Measurements from ENCODE around the gene HMX1. TPM values are rescaled to one million over a fixed set of nuclear protein-coding genes. Genes with fewer than 3 reads are reported as not detected.

The HMX1 gene
- total RNA-seq, 1 donor from 2014 or later, result not detected

DNA sequence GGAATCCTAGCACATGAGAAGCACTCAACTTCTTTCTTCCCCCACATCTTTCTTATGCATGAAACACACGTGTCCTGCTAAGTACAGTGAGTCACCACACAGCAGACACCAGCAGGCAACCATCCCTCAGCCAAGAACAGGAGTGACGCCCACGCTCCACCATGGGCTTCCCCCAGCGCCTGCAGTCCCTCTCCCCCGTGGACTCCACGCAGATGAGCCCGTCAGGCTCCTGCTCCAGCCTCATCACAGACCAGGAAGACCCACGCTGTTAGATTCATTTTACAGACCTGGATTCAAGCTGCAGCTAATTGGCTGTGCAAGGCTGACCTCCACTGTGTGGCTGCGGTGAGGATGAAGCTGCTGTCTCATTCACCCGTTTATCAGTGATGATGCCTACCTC is 16.7 kb downstream of the HMX1 start:
- no peak for ATAC-seq

DNA sequence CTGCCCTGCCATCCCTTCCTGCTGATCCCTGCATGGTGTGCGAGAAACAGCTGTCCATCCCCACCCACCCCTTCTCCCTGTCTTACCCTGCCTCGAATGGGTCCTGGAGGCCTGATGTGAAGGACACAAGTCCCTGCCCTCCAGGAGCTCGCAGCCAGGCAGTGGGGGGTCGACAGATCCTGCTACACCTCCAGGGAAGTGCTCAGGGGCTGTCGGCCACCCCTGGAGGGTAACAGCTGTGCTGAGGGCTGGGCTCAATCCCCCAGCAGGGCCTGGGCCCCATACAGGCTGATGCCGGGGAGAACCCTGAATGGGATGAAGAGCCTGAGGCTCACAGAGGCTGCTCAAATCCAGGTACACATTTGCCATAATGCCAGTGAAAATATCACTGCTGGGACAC is 17.6 kb downstream of the HMX1 start:
- ATAC-seq, result no peak

DNA sequence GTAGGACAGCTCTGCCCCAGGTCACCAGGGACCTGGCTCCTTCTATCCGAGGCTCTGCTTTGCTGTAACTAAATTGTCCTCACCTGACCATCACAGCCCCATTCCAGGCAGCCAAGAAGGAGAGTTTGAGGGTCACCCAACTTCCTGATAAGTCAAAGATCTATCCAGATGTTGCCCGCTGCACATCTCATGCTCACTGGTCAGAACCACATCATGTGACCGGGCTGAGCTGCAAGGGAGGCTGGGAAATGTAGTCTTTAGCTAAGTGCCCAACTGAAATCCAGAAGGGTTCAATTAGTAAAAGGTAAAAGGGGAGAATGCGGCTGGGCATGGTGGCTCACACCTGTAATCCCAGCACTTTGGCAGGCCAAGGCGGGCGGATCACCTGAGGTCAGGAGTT is 18.4 kb downstream of the HMX1 start:
- no peak for ATAC-seq

DNA sequence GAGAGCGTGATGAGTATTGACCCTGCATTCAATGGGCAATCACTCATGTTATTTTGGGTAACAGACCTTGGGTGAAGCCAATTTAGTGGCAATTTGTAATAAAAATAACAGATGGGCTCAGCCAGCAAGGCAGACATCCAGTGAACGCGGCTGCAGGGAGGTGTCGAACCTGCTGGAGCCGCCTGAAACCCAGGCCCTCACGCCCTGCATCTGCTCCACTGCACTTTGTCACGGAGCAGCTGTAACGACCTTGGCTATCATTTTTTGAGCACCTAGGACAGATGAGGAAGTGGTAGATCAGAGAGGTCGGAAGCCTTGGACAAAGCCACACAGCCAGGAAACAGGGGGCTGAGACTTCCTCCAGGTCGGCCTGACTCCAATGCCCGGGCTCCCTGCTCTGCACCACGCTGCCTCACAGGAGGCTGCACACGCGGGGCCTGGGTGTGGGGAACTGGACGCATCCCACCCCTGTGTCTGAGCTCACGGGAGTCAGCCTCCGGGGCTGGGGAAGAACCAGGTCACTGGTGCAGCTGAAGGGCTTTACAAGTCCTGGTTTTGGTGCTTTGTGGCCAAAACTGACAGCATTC is 19.4 kb downstream of the HMX1 start:
- no peak for ATAC-seq

DNA sequence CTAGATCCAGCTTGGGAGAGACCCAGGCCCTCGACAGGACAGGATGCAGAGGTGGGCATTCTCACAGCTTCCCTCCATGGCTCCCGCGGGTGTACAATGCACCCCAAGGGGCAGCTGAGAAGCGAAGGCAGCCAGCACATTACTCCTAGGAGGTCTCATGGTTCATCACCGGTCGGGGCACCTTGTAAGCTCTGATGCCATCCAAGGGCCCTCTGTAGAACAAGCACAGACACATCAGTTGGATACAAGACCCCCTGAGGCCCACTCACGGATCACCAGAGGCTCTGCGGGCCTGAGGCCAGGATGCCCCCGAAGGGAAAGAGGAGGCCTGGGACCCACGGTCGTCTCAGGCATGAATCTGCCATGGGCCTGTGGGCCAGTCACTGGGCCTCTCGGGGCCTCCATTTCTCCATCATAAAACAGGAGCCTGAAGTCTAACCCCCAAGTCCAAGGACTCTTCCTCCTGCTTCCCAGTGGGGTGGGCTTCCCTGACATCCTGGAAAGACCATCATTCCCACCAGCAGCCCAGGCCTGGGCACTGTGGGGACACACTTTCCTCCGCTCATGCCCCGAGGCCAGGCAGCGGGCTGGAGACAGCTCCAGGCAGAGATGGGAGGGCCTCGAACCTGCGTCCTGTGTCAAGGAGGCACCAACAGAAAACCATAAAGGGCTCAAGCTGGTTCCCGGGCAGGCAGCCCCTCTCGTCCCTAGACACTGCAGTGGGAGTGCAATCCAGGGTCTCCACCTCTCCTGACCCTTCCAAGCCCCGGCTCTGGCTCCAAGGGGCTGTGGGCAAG is 20.1 kb downstream of the HMX1 start:
- ATAC-seq, result no peak

DNA sequence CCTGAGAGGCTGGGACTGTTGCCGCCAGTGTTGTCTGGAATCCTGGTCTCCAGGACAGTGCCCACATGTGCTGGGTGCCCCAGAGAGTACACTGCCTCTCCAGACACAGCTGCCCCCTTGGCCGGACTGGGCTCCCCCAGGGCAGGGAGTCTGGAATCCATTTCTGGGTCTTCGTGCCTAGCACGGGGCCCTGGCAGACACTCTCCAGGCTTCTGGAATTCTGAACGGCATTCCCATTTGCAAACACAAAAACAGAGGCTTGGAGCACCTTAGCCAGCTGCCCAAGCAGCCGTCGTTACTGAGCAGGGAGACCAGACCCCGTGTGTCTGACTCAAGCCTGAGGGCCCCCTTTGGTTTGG is 20.8 kb downstream of the HMX1 start:
- ATAC-seq, result no peak

DNA sequence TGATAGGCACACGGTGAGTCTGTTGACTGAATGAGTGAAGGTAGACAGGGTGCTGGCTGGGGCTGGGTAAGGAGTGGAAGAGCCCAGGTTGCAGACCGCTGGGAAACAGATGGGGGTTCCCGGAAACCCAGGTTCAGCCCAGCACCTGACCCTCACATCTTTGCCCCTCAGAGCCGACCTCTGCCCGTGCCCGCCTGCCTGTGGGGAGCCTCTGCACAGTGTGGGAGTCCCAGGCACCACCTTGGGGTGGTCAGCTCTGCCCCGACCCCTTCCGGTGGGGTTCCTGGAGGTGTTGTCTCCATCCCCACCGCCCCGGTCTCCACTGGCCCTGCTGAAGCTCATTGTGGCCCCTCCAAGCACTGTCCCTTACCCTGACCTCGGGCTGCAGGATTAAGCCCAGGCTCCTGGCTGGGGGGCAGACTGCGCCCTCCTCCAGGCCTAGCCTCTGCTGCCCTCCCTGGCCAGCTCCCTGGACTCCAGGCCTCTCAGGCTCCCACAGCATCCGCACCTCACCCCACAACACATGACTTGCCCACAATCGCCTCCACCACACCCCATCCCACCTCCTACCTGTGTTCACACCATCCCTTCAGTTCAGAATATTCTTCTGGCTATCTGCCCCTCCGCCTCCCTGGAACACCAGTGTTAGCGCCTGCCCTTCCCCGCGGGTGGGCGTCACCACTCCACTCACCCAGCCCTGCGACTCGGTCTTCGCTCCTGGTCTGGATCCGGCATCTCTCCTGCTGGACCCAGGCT is 21.4 kb downstream of the HMX1 start:
- ATAC-seq, result no peak

DNA sequence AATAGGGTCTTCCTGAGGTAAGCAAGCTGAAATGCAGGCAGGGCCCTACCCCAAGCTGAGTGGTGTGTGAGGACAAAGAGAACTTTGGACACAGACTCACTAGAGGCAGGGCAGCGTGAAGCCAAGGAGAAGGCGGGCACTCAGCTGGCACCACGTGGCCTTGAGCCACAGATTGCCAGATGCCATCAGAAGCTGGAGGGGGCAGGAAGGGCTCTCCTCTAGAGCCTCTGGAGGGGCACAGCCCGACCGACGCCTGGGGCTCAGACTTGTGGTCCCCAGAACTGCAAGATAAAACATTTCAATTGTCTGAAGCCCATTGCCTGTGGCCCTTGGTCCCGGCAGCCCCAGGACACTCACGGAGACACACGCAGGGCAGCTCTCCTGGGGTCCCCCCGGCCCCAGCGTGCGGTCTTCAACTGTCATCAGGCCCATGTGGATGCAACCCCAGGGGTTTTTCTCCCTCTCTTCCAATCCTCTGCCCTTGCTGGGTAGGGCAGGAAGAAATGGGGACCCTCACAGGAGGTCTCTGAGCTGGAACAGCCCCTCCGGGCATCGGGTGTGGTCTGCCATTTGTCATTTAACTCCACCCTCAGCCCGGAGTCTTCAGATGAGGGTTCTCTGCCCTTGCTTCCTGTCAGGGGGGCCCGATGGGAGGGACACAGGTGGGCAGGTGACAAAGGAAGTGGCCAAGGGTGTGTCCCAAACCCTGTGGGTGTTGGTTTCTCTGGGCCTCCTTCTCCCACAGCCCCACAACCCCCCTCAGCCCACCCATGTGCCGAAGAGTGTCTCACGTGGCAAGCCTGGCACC is 22.2 kb downstream of the HMX1 start:
- ATAC-seq, result no peak

DNA sequence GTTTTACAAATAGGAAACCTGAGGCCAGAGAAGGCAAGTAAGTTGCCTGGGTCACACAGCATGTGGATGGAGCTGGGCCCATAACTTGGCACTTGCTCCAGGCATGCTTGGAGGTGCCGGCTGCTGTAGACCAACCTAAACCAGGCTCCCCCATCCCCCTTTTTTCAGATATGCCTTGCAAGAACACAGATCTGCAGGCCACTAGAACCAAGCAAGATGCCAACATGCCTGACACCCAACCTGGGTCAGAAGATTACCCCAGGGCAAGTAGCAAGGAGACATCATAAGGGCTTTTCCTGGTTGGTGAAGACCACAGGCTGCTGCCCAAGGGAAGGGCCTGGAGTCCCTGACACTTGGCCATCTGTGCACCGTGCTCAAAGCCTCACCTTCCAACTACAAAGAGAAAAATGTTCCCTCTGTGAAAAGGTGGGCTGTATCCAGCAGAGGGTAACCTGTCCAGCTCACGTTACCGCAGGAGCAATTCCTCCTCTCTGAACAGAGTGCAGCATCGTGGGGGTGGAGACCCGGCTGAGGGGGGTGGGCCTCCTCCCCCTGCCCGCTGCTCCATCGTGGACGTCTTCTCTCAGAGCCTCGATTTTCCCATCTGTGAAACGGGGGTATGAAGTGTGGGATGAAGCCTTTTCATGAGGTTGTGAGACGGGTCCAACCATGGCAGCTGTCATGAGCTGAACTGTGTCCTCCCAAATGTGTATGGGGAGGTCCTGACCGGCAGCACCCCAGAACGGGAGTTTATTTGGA is 23.0 kb downstream of the HMX1 start:
- no peak for ATAC-seq

DNA sequence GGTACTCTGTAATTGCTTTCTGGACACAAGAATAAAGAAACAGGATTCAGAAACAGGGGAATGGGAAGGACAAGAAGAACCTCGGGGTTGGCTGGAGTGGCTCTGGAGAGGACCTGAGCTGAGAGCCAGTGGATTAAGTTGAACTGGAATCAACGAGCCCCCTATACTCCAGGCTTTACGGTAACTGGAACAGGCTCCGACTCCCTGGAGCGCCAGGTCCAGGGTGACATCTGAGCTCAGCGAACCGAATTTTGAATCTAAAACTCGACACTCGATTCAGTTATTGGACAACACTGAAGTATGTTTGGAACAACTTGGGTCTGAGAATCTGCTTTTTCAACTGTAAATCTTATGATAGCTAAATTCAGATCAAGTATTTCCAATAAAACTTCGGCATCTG is 23.9 kb downstream of the HMX1 start:
- no peak for ATAC-seq

DNA sequence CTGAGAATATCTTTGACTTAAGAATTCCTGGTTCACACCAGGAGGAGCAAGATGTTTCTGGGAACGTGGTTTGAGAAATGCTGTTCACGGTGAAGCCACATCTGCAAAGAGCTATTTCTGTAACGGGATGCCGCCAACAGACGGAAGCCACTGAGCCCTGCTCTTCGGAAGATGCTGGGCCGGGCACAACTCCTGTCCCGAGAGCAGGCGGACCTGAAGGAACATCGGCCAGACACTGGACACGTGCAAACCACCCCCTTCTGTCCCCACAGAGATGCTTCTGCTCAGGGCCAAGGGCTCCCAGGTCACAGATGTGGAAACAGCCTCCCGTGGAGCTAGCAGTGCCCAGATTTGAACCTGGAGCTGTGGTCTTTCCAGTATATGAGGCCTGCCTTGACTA is 24.3 kb downstream of the HMX1 start:
- no peak for ATAC-seq

DNA sequence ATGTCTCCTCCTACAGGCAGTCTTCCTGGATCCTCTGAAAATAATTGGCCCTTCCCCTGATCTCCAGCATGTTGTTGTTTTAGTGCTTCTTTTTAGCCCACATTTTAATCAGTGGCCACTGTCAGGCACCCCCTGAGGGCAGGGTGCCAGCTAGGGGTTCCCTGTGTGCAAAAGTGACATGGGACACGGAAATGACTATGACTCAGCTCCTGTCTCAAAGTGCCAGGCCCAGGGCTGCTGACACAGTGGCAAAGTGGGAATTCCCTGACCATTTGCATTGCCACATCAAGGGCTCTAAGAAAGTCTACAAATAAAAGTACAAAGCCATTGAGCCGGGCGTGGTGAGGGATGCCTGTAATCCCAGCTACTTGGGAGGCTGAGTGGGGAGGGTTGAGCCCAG is 24.8 kb downstream of the HMX1 start:
- no peak for ATAC-seq

DNA sequence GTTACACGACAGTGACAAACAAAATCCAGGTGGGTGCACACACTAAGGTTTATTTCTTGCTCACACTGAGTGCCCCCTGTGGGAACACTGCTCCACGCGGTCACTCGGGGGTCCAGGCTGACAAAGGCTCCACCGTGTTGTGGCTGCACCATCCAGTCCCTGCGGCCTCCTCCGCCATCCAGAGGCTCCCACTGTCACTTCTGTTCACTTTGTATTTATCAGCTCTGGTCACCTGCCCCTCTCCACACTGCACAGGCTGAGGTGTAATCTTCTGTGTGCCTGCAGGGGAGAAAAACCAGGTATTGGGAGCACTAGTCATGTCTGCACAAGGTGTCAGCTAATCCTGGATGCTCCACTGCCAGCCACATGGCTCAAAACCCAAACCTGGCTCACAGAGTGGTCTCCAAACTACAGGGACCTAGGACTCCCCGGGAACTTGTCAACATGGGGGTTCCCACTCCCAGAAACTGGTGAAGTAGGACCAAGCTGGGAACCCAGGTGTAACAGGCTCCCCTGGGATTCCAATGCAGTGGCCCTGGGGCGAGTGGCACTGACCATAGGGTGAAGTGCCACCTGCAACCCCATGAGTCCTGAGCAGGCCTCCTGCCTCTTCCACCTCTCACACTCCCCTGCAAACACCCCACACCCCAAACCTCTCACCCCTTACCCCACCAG is 25.5 kb downstream of the HMX1 start:
- ATAC-seq, result no peak

DNA sequence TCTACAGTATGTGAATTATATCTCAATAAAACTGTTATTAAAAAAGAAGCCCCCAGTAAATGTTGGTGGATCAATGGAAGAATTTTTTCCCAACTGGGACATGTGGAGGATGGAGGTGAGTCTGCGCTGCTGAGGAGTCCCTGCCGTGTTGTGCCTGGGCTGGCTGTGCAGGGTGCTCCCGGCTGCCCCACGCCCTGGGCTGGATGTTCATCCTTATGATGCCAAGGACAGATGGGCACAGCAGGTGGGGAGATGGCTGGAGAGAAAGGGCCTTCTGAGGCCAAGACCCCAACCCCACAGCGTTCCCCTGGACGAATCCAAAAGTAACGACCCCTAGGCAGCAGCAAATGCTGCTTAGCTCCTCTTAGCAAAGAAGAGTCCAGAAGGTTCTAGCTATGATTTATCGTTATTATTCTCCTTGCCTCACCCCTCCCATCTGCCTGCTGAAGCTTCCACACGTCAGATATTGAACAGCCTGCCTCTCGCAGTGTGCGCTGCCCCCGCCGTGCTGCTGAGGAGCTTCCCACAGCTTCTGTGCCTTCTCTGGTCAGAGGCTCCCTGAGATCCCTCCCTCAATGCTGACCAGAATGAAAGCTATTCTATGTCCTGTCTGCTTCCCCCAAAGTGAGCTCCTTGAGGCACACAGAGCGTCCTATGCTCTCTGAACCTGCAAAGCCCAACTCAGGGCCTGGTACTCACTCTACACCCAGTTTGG is 26.5 kb downstream of the HMX1 start:
- no peak for ATAC-seq

DNA sequence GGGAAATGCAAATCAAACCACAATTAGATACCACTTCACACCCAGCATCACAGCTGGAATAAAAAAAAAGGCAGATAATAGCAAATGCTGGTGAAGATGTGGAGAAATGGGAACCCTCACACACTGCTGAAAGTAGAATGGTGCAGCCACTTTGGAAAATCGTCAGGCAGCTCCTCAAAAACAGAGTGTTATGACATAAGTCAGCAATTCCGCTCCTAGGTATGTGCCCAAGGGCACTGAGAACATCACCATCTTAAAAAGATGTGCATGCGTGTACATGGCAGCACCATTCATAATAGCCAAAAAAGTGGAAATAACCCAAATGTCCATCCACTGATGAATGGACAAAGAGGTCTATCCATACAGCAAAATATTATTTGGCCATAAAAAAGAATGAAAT is 28.0 kb downstream of the HMX1 start:
- ATAC-seq, result no peak

DNA sequence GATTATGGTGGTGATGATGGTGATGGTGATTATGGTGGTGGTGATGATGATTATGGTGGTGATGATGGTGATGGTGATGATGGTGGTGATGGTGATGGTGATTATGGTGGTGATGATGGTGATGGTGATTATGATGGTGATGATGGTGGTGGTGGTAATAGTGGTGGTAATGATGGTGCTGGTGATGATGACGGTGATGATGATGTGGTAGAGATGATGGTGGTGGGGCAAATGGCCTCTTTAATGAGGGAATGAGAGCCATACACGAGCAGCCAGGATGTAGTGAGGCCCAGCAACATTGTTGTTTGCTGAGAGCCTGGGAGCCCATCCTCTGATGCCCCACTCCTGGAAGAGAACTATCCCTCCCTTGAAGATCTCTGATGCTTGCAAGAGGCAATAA is 29.0 kb downstream of the HMX1 start:
- ATAC-seq, result no peak

DNA sequence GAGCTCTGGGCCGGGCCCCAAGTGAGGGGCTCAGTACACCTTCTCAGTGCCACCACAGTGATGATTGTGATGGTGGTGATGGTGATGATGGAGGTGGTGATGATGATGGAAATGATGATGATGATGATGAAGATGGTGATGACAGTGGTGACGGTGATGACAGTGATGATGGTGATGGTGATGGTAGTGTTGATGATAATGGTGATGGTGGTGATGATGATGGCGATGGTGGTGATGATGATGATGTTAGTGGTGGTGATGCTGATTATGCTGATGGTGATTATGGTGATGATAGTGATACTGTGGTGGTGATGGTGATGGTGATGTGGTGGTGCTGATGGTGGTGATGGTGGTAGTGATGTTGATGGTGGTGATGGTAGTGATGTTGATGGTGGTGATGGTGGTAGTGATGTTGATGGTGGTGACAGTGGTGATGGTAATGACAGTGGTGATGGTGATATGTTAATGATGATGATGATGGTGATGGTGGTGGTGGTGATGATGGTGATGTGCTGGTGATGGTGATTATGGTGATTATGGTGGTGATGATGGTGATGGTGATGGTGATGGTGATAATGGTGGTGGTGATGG is 29.9 kb downstream of the HMX1 start:
- no peak for ATAC-seq

DNA sequence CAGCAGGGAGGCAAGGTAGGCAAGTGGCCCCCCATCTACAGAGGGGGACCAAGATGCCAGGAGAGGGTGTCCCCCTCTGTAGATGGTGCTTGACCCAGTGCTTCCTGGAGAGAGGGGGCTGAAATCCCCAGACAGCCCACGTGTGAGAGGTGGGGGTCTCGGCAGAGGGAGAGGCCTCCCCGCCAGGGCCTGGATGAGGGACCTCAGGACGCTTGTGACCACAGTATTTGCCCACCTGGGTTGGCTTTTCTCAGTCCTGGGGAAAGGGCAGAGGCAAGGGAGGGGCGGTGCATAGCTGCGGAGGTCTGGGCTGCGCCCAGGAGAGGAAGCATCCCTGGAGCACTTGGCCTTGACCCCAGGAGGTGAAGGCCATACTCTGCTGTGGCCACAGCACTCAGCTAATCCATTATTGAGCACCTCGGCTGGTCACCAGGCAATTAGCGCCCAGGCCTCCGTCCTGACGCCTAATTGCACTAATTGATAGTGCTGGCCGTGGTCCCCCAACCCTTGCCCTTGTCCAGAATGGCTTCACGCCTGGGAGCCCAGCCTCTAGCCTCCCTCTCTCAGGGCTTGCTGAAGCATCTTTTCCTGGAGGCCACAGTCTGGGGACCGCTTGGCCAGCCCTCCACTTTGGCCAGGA is 30.7 kb downstream of the HMX1 start:
- no peak for ATAC-seq

DNA sequence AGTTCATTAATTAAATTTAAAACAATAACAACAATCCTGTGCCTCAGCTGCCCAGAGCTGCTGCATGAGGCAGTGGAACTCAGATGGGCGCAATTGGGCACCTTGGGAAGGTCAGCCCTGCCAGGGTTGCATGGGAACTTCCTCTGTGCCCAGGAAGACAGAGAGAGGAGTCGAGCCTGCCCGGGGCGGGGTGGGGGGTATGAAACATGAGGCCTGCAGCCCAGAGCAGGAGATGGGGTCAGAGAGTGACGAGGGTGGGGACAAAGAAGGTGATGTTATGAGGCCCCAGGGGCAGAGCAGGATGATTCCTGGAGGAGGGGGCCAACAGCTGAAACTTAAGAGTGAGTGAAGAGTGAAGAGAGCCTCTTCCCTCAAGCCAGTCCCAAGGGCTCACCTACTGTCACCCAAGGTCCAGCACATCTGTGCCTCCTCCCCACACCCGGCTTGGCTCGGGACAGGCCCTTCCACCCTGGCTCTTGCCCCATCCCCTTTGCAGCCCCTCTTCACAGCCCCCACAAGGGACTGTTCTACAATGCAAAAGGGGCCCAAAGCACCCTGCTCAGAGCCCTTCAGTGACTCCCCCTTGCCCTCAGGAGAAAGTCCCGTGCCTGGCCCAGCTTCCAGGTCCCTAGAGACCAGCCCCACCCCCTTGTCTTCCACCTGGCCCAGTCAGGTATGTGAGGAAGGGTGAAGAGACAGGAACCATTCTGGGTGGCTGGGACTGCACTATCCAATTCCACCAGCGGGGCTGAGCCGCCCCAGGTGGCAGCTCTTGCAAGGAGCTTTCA is 31.4 kb downstream of the HMX1 start:
- ATAC-seq, result peak; percentile 17
